Tibial nerve (tissue), 4 donors: Measurements from ENCODE around the gene CNST. TPM values are rescaled to one million over a fixed set of nuclear protein-coding genes. Genes with fewer than 3 reads are reported as not detected.

Experiments used
- DNase-seq, 2 donors: peaks; one replicate each; pipeline ENCODE4 v3.0.0-alpha.2; 2019; ENCODE audit warnings: low spot score in 2 of 2
- H3K27ac ChIP-seq, 4 donors: fragments of 200-600 bp; sonication (generic) in 3 of 4; one replicate each; pipeline ENCODE4 v1.5.1; 2017 to 2019; ENCODE audit warnings: mild to moderate bottlenecking in 1 of 4
- H3K27me3 ChIP-seq, 2 donors: fragments of 200-600 bp; sonication (generic) in 1 of 2; one replicate each; pipeline versions ENCODE4 v1.5.1 to v1.6.0; 2017 to 2019
- H3K36me3 ChIP-seq, 3 donors: fragments of 200-600 bp; sonication (generic); one replicate each; pipeline ENCODE4 v1.5.1; 2018 to 2019
- H3K4me1 ChIP-seq, 4 donors: fragments of 200-600 bp; sonication (generic) in 3 of 4; one replicate each; pipeline ENCODE4 v1.5.1; 2017 to 2019
- H3K4me3 ChIP-seq, 4 donors: fragments of 200-600 bp; sonication (generic) in 3 of 4; one replicate each; pipeline ENCODE4 v1.5.1; 2017 to 2019; ENCODE audit warnings: mild to moderate bottlenecking in 1 of 4, moderate library complexity in 1 of 4
- H3K9me3 ChIP-seq, 4 donors: fragments of 200-600 bp; sonication (generic) in 3 of 4; one replicate each; pipeline ENCODE4 v1.5.1; 2017 to 2019
- EP300 ChIP-seq, 2 donors: sonication (generic); formaldehyde crosslinking; IDR thresholded peaks; one replicate each; pipeline ENCODE4 v1.6.1; 2017; ENCODE audit warnings: antibody characterized with exemption in 2 of 2, mild to moderate bottlenecking in 1 of 2
- POLR2A ChIP-seq, 2 donors: fragments of 450-650 bp; IDR thresholded peaks; one replicate each; pipeline ENCODE4 v1.6.1; 2017; ENCODE audit warnings: antibody characterized with exemption in 2 of 2, mild to moderate bottlenecking in 2 of 2, moderate library complexity in 2 of 2
- WGBS, 2 donors: methylation state at CpG; one replicate each; pipeline ENCODE4 v1.1.5; 2018; 5-methylcytosine and 5-hydroxymethylcytosine counted together
- total RNA-seq, 4 donors: library from RNA; depleted of rRNA; stranded (reverse); fragments of >200 nt; gene quantifications; one replicate each; pipeline ENCODE4 v1.1.0, GENCODE V29; 2016
- TF ChIP-seq, protein P1 (sequence below), 5 experiments: fragments of 200-600 bp in 3 of 5; fragments of 450-650 bp in 2 of 5; sonication (generic) in 3 of 5; IDR thresholded peaks; one replicate each; pipeline ENCODE4 v1.5.1; 2016 to 2019; ENCODE audit warnings: antibody characterized with exemption in 5 of 5, mild to moderate bottlenecking in 3 of 5, moderate library complexity in 2 of 5

The CNST gene
- total RNA-seq, 4 donors from 2014 or later = 16.5 to 20.3 (median 17.9) TPM

DNA sequence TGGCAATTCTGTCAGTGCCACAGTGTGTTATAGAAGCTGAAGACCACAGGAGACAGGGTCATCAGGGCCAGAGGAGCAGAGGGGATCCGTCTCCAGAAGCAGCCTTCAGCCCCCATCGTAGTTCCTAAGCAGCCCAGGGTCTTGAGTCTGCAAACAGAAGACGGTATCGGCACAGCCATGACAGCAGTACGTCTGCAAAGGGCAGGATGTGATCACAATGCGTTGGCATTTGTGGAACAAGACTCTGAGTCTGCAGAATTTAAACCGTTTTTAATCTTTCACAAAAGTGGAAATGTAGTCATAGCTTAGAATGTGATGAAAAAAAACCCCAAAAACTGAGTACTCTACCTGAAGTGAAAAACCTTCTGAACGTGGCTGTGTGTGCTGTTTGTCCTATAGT lies 113.9 kb downstream of the CNST start:
- no peak overlapping the region for H3K27ac ChIP-seq
- 54 to 57% methylated on average over 8 of the region's 8 CpGs for WGBS, 2 donors
- no peak overlapping the region for H3K4me3 ChIP-seq
- no peaks in the 10 kb centered on the region for H3K36me3 ChIP-seq
- DNase-seq = no peak
- no peaks in the 10 kb centered on the region for H3K27me3 ChIP-seq
- no peaks in the 10 kb centered on the region for H3K9me3 ChIP-seq
- peaks cover 0 to 22% (median 5%) of the 10 kb centered on the region in 4 donors for H3K4me1 ChIP-seq
- TF ChIP-seq, protein P1, sequence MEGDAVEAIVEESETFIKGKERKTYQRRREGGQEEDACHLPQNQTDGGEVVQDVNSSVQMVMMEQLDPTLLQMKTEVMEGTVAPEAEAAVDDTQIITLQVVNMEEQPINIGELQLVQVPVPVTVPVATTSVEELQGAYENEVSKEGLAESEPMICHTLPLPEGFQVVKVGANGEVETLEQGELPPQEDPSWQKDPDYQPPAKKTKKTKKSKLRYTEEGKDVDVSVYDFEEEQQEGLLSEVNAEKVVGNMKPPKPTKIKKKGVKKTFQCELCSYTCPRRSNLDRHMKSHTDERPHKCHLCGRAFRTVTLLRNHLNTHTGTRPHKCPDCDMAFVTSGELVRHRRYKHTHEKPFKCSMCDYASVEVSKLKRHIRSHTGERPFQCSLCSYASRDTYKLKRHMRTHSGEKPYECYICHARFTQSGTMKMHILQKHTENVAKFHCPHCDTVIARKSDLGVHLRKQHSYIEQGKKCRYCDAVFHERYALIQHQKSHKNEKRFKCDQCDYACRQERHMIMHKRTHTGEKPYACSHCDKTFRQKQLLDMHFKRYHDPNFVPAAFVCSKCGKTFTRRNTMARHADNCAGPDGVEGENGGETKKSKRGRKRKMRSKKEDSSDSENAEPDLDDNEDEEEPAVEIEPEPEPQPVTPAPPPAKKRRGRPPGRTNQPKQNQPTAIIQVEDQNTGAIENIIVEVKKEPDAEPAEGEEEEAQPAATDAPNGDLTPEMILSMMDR (IDR thresholded peaks at IDR 0.05) = no peak
- TF ChIP-seq EP300 (IDR thresholded peaks at IDR 0.05) (no peak), POLR2A (IDR thresholded peaks at IDR 0.05) (no peak)

DNA sequence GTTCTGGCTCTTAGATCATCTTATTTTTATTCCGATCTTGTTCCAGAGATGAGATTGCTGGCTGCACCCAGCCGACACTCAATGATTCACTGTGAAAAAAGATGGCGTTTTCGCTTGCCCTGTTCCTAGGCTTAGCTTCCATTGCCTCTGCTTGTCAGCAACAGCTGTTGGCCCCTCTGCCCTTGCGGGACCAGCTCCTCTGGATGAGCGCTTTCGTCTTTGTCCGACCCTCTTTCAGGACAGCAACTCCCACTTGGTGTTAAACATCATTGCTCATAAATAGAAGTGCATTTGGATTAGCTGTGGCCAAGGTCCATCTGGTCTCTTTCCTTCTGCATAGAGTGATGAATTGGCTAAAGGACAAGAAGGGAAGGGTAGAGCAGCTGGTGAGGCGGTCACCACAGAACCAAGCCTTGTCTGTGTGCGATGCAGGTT lies 114.5 kb downstream of the CNST start:
- no peak overlapping the region for H3K27ac ChIP-seq
- peaks cover 0 to 22% (median 5%) of the 10 kb centered on the region in 4 donors for H3K4me1 ChIP-seq
- no peaks in the 10 kb centered on the region for H3K27me3 ChIP-seq
- H3K36me3 ChIP-seq = no peaks in the 10 kb centered on the region
- 72 to 89% methylated on average over 10 of the region's 10 CpGs for WGBS, 2 donors
- H3K9me3 ChIP-seq = no peaks in the 10 kb centered on the region
- no peak for TF ChIP-seq EP300 (IDR thresholded peaks at IDR 0.05)
- TF ChIP-seq, protein P1 (IDR thresholded peaks at IDR 0.05) = no peak
- no peak for TF ChIP-seq POLR2A (IDR thresholded peaks at IDR 0.05)
- H3K4me3 ChIP-seq = no peak overlapping the region
- DNase-seq = no peak

DNA sequence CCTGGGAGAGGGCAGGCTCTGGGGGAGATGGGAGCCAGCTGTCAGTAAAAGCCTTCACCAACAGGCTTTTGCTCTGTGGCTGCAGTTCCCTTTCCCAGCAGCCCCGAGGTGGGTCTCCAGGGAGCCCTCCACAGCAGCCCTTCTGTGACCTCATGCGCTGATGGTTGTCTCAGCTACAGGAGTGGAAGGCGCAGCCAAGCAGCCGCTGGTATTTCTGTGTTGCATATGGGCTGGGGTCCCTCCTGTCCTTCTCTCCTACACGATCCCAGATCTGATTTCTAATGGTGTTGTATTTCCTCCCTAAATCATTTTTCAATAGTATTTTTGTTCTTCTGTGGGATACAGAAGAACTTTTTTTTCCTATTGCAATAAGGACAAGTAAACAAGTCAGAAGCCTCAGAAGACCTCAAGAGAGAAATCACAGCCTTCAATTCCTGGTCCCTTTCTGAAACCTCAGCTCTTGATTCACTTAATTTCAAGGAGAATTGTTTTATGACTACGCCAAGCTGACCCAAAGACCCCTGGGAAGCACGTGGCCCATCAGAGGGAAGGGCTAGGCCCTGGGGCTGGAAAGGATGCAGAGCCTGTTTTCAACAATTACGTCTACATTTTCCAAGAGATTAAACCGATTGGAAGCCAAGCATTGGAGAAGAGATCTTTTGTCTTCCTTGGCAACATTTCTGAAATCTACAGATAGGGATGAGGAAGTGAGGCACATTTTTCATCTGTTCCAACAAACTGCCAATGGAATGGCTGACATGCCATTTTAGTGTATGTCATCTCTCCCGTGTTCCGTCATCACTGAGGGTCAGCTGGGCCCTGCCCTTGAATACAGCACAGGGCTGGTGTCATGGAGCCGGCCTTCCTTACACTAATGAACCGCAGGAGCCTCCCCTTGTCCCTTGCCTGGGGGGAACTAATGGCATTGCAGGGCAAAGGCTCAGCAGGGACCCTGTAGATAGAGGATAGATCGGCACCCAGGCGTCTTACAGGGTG lies 115.9 kb downstream of the CNST start:
- no peak overlapping the region for H3K4me3 ChIP-seq
- 40% methylated on average over 15 of the region's 15 CpGs for WGBS, 2 donors

DNA sequence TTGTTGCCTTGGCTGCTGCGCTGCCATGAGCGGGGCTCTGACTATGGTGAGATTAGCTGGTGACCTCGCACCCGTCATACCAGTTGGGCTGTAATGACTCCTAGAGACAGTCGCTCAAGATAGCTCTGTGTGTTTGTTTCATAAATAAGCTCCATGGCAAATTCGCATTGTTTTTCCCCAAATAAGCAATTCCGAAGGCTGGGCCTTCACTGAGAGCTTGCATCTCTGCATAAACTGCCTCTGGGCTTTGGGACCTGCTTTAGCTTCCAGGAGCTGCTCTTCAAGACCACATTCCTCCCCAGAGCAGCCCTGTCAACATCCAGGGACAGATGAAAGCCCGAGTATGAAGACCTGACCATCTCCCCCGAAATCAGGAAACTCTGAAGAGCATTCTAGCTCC lies 117.3 kb downstream of the CNST start:
- WGBS, 2 donors = 97 to 98% methylated on average over 9 of the region's 9 CpGs
- no peaks in the 10 kb centered on the region for H3K27me3 ChIP-seq
- H3K27ac ChIP-seq = no peak overlapping the region
- no peak for DNase-seq
- no peak overlapping the region for H3K4me3 ChIP-seq
- no peaks in the 10 kb centered on the region for H3K36me3 ChIP-seq
- no peaks in the 10 kb centered on the region for H3K9me3 ChIP-seq
- TF ChIP-seq EP300 (IDR thresholded peaks at IDR 0.05) (no peak), POLR2A (IDR thresholded peaks at IDR 0.05) (no peak)
- TF ChIP-seq, protein P1 (IDR thresholded peaks at IDR 0.05) = no peak
- peaks cover 0 to 22% (median 5%) of the 10 kb centered on the region in 4 donors for H3K4me1 ChIP-seq

More for the DNA sequence above, 115.9 kb downstream of the CNST start:
- Histone ChIP-seq H3K27ac (peak overlapping the region in 3 of 4 donors; percentile 26 to 61 (median 32)), H3K9me3 (no peaks in the 10 kb centered on the region), H3K27me3 (no peaks in the 10 kb centered on the region), H3K36me3 (no peaks in the 10 kb centered on the region), H3K4me1 (peaks cover 0 to 22% (median 5%) of the 10 kb centered on the region in 4 donors)
- TF ChIP-seq POLR2A (IDR thresholded peaks at IDR 0.05) = no peak
- TF ChIP-seq, protein P1 (IDR thresholded peaks at IDR 0.05) = no peak
- TF ChIP-seq EP300 (IDR thresholded peaks at IDR 0.05) = no peak
- no peak for DNase-seq

DNA sequence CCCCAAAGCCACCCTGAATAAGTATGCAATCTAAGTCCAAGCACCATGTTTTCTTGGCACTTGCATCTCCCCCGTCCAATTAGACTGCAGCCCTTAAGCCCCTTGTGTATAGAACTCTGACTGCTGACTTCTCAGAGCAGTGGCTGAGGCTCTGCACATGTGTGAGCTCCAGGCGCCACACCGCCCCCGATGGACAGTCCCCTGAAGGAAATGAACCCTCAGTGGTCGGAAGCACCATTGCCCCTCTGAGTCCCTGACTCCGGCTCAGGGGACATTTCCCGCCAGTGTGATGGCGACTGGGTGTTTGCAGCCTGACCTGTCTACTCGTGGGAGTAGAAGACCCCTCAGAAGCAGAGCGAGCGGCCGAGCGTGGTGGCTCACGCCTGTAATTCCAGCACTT lies 120.7 kb downstream of the CNST start:
- Histone ChIP-seq H3K27ac (no peak overlapping the region), H3K27me3 (no peaks in the 10 kb centered on the region), H3K36me3 (no peaks in the 10 kb centered on the region), H3K9me3 (no peaks in the 10 kb centered on the region), H3K4me1 (peaks cover 0 to 11% (median 3%) of the 10 kb centered on the region in 4 donors), H3K4me3 (no peak overlapping the region)
- TF ChIP-seq EP300 (IDR thresholded peaks at IDR 0.05) (no peak), POLR2A (IDR thresholded peaks at IDR 0.05) (no peak)
- TF ChIP-seq, protein P1 (IDR thresholded peaks at IDR 0.05) = no peak
- DNase-seq = no peak
- WGBS, 2 donors = 80 to 82% methylated on average over 12 to 14 of the region's 14 CpGs
